Measurements from ENCODE around the gene NCMAP.

NCMAP gene

DNA sequence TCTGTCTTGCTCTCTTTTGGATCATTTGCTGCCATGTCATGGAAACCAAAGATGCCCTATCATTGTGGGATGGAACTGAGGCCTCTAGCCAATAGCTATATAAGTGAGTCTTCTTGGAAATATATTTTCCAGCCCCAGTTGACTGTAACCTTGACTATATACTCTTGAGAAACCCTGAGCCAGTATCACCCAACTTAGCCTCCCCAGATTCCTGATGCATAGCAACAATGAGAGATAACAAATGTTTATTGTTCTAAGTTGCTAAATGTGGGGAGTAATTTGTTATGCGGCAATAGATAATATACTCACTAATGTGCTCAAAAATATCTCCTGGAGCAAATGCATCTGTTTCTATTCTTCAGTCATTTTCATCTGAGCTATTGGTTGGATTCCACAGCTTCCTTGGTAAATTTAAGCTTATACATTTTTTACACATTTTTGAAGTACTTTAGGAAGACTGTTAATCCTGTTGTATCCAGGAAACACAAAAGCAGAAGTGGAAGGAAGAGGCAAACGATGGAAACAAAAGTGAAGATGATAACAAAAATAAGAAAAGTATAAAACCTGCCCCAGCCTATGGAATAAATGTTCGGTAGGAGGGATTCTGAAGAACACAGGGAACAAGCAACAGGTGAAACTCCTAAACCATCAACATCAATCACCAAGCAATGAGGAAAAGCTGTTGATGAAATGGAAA is 80.9 kb downstream of the NCMAP start:
- Mint-ChIP-seq H3K9me3 (no peaks in the 10 kb centered on the region), H3K27ac (no peak overlapping the region), H3K36me3 (peaks cover 1% of the 10 kb centered on the region), H3K27me3 (peaks cover 18% of the 10 kb centered on the region), H3K4me3 (no peak overlapping the region), H3K4me1 (peaks cover 22% of the 10 kb centered on the region)
- CTCF ChIA-PET = interaction anchor here (0.6 to 4.8 kb wide), 13 partner anchors 12 to 438 kb away, joined by 3 to 28 read pairs (median 4); partner anchors contain the start of gene NIPAL3
- DNase-seq = no peak

DNA sequence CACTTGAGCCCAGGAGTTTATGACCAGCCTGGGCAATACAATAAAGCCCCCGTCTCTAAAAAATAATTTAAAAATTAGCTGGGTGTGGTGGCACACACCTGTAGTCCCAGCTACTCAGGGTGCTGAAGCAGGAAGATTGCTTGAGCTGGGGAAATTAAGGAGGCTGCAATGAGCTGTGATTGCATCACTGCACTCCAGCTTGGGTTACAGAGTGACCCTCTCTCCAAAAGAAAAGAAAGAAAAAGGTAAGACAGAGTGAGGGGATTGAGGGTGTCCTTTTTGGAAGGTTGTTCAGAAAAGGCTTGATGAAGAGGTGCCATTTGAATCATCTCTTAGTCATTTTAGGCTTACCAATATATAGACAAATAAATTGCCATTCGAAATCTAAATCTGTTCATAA is 83.2 kb downstream of the NCMAP start:
- Mint-ChIP-seq H3K4me1 (peaks cover 23% of the 10 kb centered on the region), H3K9me3 (no peaks in the 10 kb centered on the region), H3K4me3 (no peak overlapping the region), H3K27me3 (peaks cover 21% of the 10 kb centered on the region), H3K36me3 (peaks cover 4% of the 10 kb centered on the region), H3K27ac (peak overlapping the region; percentile 33)
- CTCF ChIA-PET = interaction anchor here (0.6 to 4.8 kb wide), 8 partner anchors 48 to 439 kb away, joined by 3 to 28 read pairs (median 4); partner anchors contain the start of gene STPG1
- DNase-seq = no peak

DNA sequence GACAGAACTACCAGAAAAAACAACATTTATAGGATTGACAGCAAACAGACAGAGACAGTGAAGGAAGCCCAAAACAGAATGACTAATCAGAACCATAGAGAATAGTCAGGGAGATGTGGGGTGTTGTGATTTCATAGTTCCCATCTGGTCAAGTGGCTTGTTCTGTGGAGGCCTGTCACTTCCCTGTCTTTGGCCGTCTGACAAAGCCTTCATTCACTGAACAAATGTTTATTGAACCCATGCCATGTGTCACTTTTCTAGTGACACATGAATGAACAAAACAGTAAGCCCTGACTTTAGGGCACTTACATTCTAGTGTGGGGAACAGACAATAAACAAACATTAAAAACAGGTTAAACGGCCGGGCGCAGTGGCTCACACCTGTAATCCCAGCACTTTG is 84.0 kb downstream of the NCMAP start:
- Mint-ChIP-seq H3K4me3 (no peak overlapping the region), H3K27ac (no peak overlapping the region), H3K4me1 (peaks cover 31% of the 10 kb centered on the region), H3K27me3 (peaks cover 21% of the 10 kb centered on the region), H3K9me3 (no peaks in the 10 kb centered on the region), H3K36me3 (peaks cover 8% of the 10 kb centered on the region)
- CTCF ChIA-PET = interaction anchor here (1.0 to 1.9 kb wide), 2 partner anchors 99 to 249 kb away, joined by 4 to 5 read pairs; no protein-coding TSS in a partner anchor
- no peak for DNase-seq

DNA sequence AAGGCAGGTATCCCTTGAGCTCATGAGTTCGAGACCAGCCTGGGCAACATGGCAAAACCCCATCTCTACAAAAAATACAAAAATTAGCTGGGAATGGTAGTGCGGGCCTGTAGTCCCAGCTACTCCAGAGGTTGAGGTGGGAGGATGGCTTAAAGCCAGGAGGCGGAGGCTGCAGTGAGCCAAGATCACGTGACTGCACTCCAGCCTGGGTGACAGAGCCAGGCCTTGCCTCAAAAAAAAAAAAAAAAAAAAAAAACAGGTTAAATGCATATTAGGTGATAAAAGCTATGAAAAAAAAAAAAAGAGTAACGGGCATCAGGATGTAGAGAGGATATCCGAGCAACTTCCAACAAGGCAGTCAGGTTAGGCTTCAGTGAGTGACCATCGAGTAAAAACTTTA is 84.4 kb downstream of the NCMAP start:
- Mint-ChIP-seq H3K4me3 (no peak overlapping the region), H3K9me3 (no peaks in the 10 kb centered on the region), H3K27me3 (peaks cover 21% of the 10 kb centered on the region), H3K36me3 (peaks cover 12% of the 10 kb centered on the region), H3K27ac (no peak overlapping the region), H3K4me1 (peaks cover 33% of the 10 kb centered on the region)
- DNase-seq = no peak
- CTCF ChIA-PET = interaction anchor here (1.9 kb wide), 1 partner anchor 99 kb away, joined by 5 read pairs; no protein-coding TSS in a partner anchor

GRCh38 chr1:24641646-24642151 is 85.8 kb downstream of the NCMAP start:
- Mint-ChIP-seq H3K27me3 (peaks cover 17% of the 10 kb centered on the region), H3K4me3 (peak overlapping the region; percentile 83), H3K36me3 (peaks cover 21% of the 10 kb centered on the region), H3K9me3 (no peaks in the 10 kb centered on the region), H3K4me1 (peaks cover 45% of the 10 kb centered on the region), H3K27ac (peak overlapping the region; percentile 98)
- peak; percentile 56 for DNase-seq
- CTCF ChIA-PET = interaction anchor here (0.7 to 1.9 kb wide), 6 partner anchors 100 to 442 kb away, joined by 3 to 5 read pairs (median 3); partner anchors contain the start of gene STPG1

GRCh38 chr1:24642481-24643362 is 86.8 kb downstream of the NCMAP start, which contains the start of gene SRRM1:
TSS of gene SRRM1 (plus strand) at chr1:24643302. CDS start at chr1:24643327, 25 bp downstream.
- H3K27ac Mint-ChIP-seq = peak within 1 kb of the TSS; percentile 98
- peaks cover 49% of the 10 kb centered on the region for H3K4me1 Mint-ChIP-seq
- no peaks in the 10 kb centered on the region for H3K9me3 Mint-ChIP-seq
- peak within 1 kb of the TSS; percentile 83 for H3K4me3 Mint-ChIP-seq
- CTCF ChIA-PET = interaction anchor here (1.4 to 1.9 kb wide), 3 partner anchors 46 to 226 kb away, joined by 3 to 5 read pairs (median 3); no protein-coding TSS in a partner anchor
- peaks cover 31% of the 10 kb centered on the region for H3K36me3 Mint-ChIP-seq
- DNase-seq = peak; percentile 99
- peaks cover 7% of the 10 kb centered on the region for H3K27me3 Mint-ChIP-seq

DNA sequence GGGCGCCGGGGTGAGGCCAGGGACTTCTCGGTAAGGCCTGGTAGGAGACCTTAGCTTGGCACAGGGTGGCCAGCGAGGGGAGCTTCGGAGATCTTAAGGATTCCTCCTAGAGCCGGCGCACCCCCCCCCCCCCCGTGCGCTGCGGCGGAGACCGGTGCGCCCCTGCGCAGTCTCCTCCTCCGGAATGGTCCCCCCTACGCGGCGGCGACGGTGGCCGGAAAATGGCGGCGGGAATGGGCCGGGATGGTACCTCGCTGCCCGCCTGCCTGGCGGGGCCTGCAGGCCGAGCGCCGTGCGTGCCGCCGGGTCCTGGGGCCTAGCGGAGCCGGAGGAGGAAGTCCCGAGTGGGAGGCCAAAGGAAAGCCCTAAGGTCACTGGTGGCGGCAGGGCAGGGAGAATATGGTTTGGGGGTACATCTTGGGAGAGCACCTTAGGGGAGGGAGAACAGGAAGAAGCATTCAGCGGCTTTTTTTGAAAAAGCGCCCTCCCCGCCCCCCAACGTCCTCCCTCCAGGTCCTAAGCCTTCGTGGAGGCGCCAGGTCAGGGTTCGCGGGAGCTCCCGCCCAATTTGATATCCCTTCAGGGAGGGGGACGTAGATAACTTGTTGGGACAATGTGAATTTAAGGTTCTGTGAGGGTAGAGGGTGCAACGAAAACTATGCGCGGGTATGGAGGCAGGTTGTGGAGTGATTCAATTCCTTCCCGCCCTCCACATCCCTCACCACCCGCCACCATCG is 87.6 kb downstream of the NCMAP start:
- peak; percentile 64 for DNase-seq
- Mint-ChIP-seq H3K4me3 (peak overlapping the region; percentile 83), H3K9me3 (no peaks in the 10 kb centered on the region), H3K27me3 (peaks cover 3% of the 10 kb centered on the region), H3K27ac (peak overlapping the region; percentile 98), H3K4me1 (peaks cover 49% of the 10 kb centered on the region), H3K36me3 (peaks cover 40% of the 10 kb centered on the region)
- CTCF ChIA-PET = interaction anchor here (1.4 to 1.5 kb wide), 2 partner anchors 11 to 45 kb away, joined by 3 read pairs; no protein-coding TSS in a partner anchor

- CTCF ChIA-PET = interaction anchor here (1.4 to 1.5 kb wide), 2 partner anchors 10 to 45 kb away, joined by 3 read pairs; no protein-coding TSS in a partner anchor
- Mint-ChIP-seq H3K4me3 (peak overlapping the region; percentile 83), H3K4me1 (peaks cover 52% of the 10 kb centered on the region)
Observed at GRCh38 chr1:24644100-24644384, 88.2 kb downstream of the NCMAP start.

GRCh38 chr1:24648919-24649318 is 93.0 kb downstream of the NCMAP start:
- Mint-ChIP-seq H3K36me3 (peaks cover 79% of the 10 kb centered on the region), H3K9me3 (no peaks in the 10 kb centered on the region), H3K4me3 (no peak overlapping the region), H3K4me1 (peaks cover 37% of the 10 kb centered on the region), H3K27me3 (no peaks in the 10 kb centered on the region), H3K27ac (no peak overlapping the region)
- DNase-seq = no peak
- CTCF ChIA-PET = no interaction called here

More at GRCh38 chr1:24644100-24644384, 88.2 kb downstream of the NCMAP start:
- no peak for DNase-seq
- peaks cover 3% of the 10 kb centered on the region for H3K27me3 Mint-ChIP-seq
- peak overlapping the region; percentile 98 for H3K27ac Mint-ChIP-seq
- peaks cover 45% of the 10 kb centered on the region for H3K36me3 Mint-ChIP-seq
- no peaks in the 10 kb centered on the region for H3K9me3 Mint-ChIP-seq

- Mint-ChIP-seq H3K9me3 (no peaks in the 10 kb centered on the region), H3K27ac (no peak overlapping the region), H3K4me1 (peaks cover 15% of the 10 kb centered on the region), H3K27me3 (no peaks in the 10 kb centered on the region), H3K36me3 (peaks cover 83% of the 10 kb centered on the region), H3K4me3 (no peak overlapping the region)
- CTCF ChIA-PET = interaction anchor here (1.0 to 1.2 kb wide), 2 partner anchors 13 to 36 kb away, joined by 3 to 4 read pairs; no protein-coding TSS in a partner anchor
- no peak for DNase-seq
Observed at GRCh38 chr1:24652382-24652781, 96.5 kb downstream of the NCMAP start.

DNA sequence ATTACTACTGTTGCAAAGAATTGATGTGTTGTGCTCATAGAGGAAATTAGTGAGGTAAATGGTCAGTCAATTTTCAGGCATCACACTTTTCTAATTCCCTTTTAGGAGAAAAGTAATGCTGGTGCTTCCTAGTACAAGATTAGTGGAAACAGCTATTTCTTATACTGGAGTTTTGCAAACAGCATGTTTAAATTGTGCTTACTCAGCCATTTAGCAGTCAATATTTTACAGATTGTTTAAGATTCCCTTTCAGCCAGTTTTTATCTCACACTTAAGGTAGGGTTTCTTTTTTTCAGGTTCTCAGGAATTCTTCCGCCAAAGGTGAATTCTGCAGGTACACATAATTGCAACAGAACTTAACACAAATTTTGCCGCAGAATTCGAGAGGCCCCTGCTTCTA is 98.1 kb downstream of the NCMAP start:
- H3K9me3 Mint-ChIP-seq = no peaks in the 10 kb centered on the region
- no peak overlapping the region for H3K4me3 Mint-ChIP-seq
- CTCF ChIA-PET = interaction anchor here (0.9 to 1.0 kb wide), 2 partner anchors 10 to 177 kb away, joined by 3 read pairs; no protein-coding TSS in a partner anchor
- H3K4me1 Mint-ChIP-seq = peaks cover 13% of the 10 kb centered on the region
- H3K36me3 Mint-ChIP-seq = peaks cover 74% of the 10 kb centered on the region
- H3K27me3 Mint-ChIP-seq = no peaks in the 10 kb centered on the region
- DNase-seq = no peak
- H3K27ac Mint-ChIP-seq = no peak overlapping the region

DNA sequence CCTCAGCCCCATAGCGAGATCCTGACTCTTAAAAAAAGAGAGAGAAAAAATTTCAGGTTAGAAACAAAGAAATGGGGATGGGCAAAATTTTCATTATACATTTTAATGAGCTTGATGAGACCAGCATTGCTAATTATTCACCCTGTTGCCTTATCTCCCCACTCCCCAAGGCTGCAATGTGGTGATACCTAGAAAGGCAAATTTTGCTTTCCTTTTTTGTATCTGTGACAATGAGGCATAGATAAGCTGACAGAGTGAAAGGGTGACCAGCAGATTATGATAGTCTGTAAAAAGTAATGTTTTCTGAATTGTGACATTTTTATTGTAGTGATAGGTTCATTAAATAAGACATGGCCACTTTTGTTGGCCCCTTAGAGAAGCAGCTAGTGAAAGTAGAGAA is 100.2 kb downstream of the NCMAP start:
- Mint-ChIP-seq H3K4me3 (no peak overlapping the region), H3K27me3 (no peaks in the 10 kb centered on the region), H3K9me3 (no peaks in the 10 kb centered on the region), H3K4me1 (peaks cover 13% of the 10 kb centered on the region), H3K36me3 (peaks cover 70% of the 10 kb centered on the region), H3K27ac (no peak overlapping the region)
- DNase-seq = no peak
- CTCF ChIA-PET = interaction anchor here (0.6 to 0.8 kb wide), 3 partner anchors 31 to 175 kb away, joined by 3 read pairs; no protein-coding TSS in a partner anchor

DNA sequence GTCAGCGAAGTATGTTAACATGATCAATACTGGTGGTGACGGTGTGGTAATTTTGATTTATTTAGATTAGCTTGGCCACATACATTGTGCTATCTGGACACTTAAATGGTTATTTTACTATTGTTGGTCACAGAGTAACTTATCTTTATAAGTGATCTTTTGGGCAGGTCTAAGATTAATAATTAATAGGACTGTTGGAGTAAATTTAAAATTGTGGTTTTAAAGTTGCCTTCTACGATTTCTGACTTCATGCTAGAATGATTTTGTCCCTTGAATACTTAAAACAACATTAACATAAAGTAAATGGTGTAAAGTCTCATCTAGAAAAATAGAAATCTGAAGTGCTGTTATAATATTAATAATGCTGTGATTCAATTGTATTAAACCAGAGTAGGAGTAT is 101.9 kb downstream of the NCMAP start:
- no peaks in the 10 kb centered on the region for H3K9me3 Mint-ChIP-seq
- CTCF ChIA-PET = interaction anchor here (0.7 kb wide), 1 partner anchor 468 kb away, joined by 4 read pairs; no protein-coding TSS in a partner anchor
- DNase-seq = no peak
- no peak overlapping the region for H3K4me3 Mint-ChIP-seq
- no peaks in the 10 kb centered on the region for H3K27me3 Mint-ChIP-seq
- peaks cover 65% of the 10 kb centered on the region for H3K36me3 Mint-ChIP-seq
- H3K4me1 Mint-ChIP-seq = peaks cover 13% of the 10 kb centered on the region
- no peak overlapping the region for H3K27ac Mint-ChIP-seq

Measured in activated naive CD4-positive, alpha-beta T cell treated with anti-CD3 and anti-CD28 coated beads, Interleukin-2, amount 10 ng/mL, durations not matched to agents 7 days and 5 days (primary cell).